Activated CD8-positive, alpha-beta memory T cell treated with anti-CD3 and anti-CD28 coated beads for 24 hours (primary cell): ENCODE data around the gene COL8A1.

Experiments
- DNase-seq: peaks from one replicate; pipeline ENCODE4 v3.0.0-alpha.2; 2020

COL8A1 gene

DNA sequence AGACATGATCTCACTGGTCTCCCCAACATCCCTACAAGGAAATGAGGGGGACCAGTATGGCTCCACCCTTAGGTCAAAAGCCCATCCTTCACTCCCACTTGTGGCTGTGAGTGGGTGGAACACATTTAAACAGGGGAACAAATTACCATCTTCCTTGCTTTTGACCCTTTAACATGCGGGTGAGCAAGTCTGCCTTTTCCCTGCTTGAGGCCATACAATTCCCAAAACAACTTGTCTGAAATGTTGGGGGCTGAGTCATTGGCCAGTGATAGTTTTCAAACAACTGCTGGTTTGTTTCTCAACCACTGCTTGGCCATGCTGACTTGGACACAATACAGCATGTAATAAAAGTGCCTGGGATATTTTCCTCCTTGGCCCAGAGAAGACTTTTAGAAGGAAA is 39.6 kb downstream of the COL8A1 start:
- DNase-seq: no peak

- no peak for DNase-seq
These were observed 40.5 kb downstream of the COL8A1 start for GRCh38 chr3:99678896-99679295.

- DNase-seq: no peak
These were observed 43.1 kb downstream of the COL8A1 start for GRCh38 chr3:99681512-99681911.

DNA sequence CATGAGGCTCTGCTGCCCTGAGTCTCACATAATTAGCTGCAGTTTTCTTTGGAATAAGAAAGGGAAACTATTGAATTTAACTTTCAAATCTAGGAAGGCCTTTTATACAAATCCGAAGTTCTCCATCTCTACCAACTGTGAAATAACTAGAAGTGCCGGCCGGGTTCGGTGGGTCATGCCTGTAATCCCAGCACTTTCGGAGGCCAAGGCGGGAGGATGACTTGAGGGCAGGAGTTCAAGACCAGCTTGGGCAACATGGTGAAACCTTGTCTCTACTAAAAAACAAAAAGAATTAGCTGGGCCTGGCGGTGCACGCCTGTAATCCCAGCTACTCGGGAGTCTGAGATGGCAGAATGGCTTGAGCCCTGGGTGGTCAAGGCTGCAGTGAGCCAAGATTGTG is 43.6 kb downstream of the COL8A1 start:
- DNase-seq: no peak

DNA sequence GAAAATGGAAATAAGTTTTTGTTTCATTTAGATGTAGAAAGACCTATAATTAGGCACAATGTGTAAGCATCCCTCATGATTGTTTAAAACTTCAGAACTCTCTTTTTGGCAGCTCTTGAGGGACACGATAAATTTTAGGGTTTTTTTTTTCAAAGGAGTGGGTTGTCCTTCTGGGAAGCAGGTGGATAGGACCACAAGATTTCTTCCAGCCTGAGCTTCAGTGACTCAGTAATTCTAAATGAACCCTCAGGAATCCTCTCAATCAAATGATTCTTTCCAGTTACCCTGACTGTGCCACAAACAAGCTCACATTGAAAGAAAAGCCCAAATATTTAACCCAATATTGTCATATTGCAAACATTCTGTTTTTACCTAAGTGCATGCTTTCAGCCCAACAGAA is 45.1 kb downstream of the COL8A1 start:
- no peak for DNase-seq

GRCh38 chr3:99683876-99684275 is 45.5 kb downstream of the COL8A1 start:
- no peak for DNase-seq

DNA sequence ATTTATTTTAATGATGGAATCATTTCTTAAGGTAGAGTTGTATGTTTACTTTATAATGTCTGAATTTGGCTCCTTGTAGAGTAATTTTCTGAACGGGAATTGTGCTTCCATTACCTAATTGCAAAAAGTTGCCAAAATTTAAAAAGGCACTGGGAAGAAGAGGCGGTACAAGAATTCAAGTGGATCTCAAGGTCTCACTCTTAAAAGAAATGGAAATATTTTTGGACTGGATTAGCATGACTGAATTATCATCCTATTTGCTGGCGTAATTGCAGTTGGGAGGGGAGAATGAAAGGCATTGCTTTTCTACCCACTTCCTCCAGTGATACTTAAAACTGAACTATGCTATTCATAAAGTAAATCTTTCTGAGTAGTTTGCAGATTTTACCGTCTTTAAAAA is 46.2 kb downstream of the COL8A1 start:
- no peak for DNase-seq

DNA sequence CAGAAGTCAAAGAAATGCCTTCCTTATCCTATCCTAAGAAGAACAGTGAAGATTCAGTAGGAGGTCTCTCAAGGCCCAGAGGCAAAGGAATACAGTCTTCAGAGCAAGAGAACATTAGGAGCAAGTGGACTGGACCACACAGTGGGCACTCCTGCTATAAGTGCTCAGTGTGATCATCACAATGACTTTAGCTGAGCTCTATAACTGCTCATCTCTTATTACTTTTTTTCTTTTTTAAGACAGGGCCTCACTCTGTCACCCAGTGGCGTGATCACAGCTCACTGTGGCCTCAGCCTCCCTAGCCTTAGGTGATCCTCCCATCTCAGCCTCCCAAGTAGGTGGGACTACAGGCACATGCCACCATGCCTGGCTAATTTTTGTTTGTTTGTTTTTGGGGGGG is 48.1 kb downstream of the COL8A1 start:
- no peak for DNase-seq

- DNase-seq: peak; percentile 59
These were observed 48.7 kb downstream of the COL8A1 start for GRCh38 chr3:99686955-99687612.

GRCh38 chr3:99690761-99691369 is 52.5 kb downstream of the COL8A1 start:
- no peak for DNase-seq

DNA sequence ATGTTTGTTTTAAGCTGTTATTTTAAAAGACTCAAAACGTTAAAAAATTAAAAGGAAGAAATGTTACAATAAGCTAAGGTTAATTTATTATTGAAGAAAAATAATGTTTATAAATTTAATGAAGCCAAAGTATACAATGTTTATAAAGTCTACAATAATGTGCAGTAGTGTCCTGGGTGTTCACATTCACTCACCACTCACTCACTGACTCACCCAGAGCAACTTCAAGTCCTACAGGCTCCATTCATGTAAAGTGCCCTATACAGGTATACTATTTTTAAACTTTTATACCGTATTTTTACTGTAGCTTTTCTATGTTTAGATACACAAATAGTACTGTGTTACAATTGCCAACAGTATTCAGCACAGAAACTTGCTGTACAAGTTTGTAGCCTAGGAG is 55.2 kb downstream of the COL8A1 start:
- no peak for DNase-seq

DNA sequence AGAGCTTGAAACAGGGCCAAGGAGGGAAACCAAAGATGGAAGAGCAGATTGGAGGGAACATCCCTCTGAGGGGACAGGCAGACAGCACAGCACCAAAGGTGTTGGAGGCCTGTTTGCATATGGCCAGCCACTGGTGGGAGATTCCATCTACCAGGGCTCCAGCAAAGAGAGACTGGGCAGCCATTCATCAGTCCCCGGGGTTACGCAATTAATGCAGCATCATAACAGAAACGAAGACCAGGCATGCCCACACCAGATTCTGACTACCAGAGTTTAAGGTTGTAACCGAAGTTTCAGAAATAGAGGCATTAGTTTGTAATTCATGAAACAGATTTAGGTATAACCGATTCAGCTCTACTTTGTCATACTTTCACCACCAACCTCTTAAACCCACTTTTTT is 58.1 kb downstream of the COL8A1 start:
- no peak for DNase-seq

DNA sequence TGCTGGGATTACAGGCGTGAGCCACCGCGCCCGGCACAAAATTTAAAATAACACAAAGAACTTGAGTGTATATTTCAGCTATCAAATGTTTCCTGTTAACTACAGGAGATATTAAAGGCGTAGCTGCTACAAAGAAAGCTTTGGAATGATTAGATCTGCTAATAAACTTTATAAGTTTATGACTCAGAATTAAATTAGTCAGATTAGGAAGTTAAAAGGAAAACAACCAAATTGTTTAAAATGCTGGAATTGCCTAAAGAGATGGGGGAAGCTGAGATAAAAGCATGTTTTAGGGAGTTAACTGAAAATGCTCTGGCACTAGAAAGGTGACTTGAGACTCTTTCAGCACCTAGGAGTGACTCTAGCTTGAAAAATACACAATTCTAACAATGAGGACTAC is 58.9 kb downstream of the COL8A1 start:
- no peak for DNase-seq

GRCh38 chr3:99698932-99699331 is 60.5 kb downstream of the COL8A1 start:
- no peak for DNase-seq

GRCh38 chr3:99699841-99700240 is 61.4 kb downstream of the COL8A1 start:
- DNase-seq: no peak

DNA sequence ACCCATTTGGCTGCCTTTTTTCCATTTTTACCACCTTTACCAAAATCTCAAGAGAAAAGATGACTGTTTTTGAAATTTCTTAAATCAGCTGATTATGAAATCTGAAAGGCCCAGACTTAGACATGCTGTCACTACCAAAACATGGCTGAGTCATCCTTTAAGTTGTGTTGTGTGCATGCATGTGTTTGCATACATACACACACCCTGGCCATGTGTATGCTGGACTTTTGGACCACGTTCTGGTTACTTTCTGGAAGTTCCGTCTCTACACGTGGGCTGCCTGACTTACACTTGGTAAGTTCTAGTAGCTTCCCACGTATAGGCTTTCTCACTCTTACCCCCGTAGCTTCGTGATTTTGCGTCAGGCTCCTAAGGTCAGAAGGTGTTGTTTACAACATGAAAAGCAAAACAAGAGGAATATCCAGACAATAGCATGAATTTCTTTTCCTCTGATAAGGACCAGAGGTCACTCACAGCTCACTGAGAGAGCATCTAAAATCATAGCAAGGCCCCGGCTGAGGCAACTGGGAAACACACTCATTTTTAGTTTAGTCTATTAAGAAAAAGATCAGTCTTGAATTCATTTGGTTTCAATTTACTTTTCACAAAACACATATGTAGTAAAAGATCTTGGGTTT is 62.4 kb downstream of the COL8A1 start:
- no peak for DNase-seq

- DNase-seq: no peak
These were observed 64.9 kb downstream of the COL8A1 start for GRCh38 chr3:99702953-99703943.

GRCh38 chr3:99704417-99704816 is 66.0 kb downstream of the COL8A1 start:
- no peak for DNase-seq

GRCh38 chr3:99706410-99706809 is 68.0 kb downstream of the COL8A1 start:
- DNase-seq: no peak

DNA sequence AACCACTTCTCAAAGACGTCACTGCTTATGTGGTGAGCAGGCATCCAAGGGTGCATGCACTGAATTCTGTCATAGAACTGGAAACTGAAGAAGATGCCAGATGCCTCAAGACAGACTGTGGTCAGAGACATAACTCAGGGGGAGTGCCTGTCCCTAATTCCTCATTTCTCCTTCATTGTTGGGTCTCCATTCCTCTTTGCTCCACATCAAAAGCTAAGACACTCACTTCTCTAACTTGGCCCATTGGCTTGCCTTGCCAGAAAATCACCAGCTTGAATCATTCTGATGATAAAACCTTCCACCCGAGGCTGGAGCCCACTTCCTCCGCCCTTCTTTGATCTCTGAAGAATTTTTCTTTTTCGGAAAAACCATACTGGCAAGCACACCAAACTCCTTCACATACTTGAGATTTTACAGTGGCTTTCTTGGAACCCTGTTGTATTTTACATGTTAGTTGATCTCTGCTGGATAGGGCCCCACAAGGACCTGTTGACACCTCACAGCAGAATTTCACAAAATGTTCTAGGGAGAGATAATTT is 69.9 kb downstream of the COL8A1 start:
- no peak for DNase-seq

GRCh38 chr3:99709686-99710085 is 71.3 kb downstream of the COL8A1 start:
- no peak for DNase-seq

DNA sequence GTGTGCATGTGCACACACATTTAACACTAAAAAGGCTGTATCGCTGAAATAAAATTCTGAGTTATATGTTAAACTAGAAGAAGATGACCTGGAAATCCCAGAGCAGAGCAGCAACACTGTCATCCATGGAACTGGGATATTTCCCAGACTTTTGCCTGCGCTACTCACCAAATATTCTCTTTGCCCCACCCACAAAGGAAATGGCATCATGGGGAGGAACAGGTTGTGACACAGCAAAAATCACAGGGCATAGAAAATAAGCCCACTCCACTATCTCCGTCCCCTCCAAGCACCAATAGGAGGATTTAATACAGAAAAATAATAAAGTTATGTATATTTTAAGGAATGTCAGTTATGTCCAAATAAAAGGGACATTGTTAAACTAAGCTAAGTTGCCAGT is 71.7 kb downstream of the COL8A1 start:
- no peak for DNase-seq

GRCh38 chr3:99711351-99711750 is 73.0 kb downstream of the COL8A1 start:
- DNase-seq: no peak
